GM12801 (cell line): ENCODE results near the gene PRR13.

Experiments used
- TF ChIP-seq, protein P1 (sequence below): IDR thresholded peaks from one replicate; pipeline ENCODE4 v1.5.1; 2011; ENCODE audit warnings: control low read depth; ENCODE audit not compliant: insufficient read length; ENCODE audit errors: extremely low read depth

The PRR13 gene

DNA sequence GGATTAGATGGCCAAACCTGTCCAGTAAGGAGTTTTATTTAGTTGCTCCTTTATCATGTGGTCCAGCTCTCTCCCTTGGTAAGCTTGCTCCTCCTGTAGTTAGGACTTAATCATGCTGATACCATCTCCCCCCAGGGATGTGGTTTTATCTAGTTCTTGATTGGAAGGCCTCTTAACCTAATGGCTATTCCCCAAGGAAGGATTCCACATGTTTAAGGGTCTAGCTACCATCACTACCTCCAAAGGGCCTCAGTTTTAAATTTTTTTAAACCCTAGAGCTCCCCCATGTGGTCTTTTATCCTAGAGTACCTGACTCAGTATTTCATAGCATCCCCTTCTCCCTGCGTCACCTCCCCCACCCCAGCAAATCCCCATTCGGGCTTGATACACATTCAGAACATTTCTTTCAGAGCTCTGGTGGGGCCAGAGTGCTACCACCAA lies 35.3 kb downstream of the PRR13 start:
- TF ChIP-seq, protein P1, sequence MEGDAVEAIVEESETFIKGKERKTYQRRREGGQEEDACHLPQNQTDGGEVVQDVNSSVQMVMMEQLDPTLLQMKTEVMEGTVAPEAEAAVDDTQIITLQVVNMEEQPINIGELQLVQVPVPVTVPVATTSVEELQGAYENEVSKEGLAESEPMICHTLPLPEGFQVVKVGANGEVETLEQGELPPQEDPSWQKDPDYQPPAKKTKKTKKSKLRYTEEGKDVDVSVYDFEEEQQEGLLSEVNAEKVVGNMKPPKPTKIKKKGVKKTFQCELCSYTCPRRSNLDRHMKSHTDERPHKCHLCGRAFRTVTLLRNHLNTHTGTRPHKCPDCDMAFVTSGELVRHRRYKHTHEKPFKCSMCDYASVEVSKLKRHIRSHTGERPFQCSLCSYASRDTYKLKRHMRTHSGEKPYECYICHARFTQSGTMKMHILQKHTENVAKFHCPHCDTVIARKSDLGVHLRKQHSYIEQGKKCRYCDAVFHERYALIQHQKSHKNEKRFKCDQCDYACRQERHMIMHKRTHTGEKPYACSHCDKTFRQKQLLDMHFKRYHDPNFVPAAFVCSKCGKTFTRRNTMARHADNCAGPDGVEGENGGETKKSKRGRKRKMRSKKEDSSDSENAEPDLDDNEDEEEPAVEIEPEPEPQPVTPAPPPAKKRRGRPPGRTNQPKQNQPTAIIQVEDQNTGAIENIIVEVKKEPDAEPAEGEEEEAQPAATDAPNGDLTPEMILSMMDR, result no peak

DNA sequence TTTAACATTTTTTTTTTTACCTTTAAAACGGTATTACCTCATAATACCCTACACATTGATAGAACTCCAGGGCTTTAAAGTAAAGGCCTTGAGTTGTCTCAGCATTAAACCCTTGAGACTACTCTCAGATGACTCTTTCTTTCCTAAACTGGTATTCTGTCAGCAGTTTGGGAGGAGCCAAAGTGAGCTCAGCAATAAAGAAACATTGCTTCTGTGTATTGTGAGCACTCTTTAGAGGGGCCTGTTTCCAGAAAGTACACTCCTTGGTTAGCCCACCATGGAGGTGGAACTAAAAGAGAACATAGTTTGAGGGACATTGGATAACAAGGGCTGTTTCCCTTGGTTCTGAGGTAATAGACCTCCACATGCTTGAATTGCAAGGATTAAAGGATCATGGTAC lies 37.3 kb downstream of the PRR13 start:
- TF ChIP-seq, protein P1, result no peak

DNA sequence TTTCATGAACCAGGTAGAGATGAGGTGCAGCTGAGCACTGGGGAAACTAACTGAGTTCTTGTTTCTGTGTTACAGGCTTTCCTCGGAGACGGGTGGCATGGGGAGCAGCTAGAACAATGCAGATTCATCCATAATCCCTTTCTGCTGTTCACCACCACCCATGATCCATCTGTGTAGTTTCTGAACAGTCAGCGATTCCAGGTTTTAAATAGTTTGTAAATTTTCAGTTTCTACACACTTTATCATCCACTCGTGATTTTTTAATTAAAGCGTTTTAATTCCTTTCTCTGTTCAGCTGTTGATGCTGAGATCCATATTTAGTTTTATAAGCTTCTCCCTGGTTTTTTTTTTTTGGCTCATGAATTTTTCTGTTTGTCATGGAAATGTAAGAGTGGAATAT lies 37.8 kb downstream of the PRR13 start:
- TF ChIP-seq, protein P1, result no peak

DNA sequence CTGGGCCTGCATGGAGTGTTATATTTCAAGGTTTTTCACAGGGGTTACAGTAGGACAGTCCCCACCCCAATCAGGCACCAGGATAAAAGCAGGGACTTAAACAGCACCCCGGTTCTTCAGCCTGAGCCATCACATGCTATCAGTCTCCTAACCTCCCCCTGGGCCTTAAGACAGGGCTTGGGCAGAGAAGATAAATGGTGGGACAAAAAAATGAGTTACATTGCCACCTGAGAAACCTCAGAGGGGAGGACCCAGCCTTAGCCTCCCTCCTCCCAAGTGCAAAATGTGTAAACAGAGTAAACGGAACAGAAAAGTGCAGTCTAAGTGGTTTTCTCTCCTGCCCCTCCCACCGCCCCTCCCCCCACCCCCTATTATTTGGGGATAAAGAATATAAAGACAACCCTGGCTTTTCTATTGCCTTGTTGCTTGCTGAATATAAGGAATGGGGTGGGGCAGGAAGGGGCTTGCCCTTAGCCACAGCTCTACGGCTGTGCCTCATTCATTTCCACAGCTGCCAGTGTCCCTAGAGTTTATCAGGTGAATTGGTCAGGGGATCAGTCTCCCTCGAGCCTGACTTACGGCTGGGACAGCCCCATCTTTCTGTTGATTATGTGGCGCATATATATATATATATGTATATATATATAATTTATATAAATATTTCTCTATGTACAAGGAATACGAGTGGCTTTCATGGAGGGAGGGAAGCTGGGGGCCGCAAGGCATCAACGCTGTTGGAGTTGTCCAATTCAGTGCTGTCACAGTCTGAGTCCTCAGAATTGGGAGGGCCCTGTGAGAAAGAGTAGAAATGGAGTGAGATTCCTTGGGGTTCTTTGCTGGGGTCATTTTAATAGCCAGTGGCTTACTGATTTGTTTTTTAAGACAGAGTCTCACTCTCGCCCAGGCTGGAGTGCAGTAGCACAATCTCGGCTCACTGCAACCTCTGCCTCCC lies 39.2 kb downstream of the PRR13 start:
- TF ChIP-seq, protein P1, result no peak

DNA sequence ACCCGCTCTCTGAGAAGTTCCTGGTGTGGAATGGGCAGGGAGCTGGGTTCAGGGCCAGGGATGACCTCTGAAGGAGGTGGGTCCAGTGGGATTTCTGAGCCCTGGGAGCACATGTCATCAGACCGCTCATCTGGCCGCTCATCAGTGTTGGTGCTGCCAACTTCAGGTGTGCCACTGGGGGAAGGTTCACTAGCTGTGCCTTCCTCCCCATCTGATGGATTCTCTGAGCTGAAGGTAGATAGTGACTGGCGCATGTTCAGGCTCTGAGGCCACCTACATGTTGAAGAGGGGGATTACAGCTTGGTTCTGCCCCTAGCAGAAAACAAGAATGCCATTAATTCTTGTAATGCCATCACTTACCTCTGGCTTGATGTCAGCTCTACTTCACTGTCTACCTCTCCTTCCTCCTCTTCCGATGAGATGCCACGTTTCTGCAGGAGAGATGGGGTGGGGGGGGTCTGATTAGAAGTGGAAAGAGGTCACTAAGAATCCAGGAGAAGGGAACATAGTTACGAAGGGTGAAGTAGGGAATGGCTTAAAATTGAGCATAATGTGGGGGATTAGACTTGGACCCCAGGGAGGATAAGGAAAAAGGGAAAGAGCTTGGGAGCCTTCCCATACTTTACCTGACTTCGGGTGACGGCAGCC lies 40.5 kb downstream of the PRR13 start:
- TF ChIP-seq, protein P1, result no peak

DNA sequence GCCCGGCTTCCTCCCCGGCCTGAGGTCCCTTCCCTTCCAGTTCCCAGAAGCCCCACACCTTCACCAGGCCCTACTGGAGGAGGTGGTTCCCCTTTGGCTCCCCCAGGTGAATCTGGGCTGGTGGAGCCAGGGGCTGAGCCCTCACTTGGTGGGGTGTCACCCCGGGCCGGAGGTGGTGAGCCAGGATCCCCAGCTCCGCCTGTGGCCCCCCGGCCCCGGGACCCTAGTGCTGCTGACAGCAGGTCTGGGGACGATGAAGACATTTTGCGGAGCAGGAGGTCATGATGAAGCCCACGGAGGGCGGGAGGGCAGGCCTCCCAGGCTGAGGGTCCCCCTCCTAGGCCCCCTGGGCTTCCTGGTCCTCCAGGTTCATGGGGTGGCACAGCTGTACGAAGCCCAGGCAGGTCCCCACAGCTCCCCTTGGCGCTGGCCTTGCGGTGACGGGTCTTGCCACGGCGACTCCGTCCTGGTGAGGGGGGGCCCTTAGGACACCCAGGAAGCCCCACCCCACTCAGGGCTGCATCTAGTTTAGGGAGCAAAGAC lies 41.2 kb downstream of the PRR13 start:
- TF ChIP-seq, protein P1, result no peak

DNA sequence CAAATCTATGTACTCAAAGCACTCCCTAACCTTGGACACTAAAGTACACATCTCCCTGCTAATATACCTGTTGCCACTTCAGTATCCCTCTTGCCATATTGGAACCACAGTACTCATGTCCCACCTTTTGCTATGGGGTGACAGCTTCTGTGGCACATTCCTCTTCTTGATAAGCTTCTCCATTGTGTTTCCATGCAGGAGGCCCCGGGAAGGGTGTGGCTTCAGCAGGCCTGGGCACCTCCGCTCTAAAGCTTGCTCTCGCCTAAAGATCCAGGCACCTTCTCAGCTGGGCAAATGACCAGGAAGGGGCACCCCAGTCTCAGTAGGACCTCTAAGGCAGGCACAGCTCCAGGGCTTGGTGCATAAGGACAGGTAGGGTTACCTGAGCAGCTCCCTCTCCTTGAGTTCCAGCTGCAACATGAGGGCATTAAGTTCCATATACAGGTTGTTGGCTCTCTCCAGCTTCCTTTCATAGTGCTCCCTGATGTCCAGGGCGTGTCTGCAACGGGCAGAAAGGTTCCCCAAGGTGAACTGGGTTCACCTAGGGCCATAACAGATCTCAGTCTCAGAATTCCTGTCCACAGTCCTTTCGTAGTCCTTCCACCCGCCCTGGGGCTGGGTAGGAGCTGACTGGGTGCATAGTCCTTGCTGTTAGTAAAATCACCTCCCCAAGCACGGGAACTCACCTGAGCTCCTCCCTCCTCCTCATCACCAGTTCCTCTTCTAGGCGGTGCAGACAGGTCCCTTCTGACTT lies 41.9 kb downstream of the PRR13 start:
- TF ChIP-seq, protein P1, result no peak
